HCT116 (cell line): Measurements from ENCODE around the gene ARMS2. TPM values are rescaled to one million over a fixed set of nuclear protein-coding genes. Genes with fewer than 3 reads are reported as not detected.

Source experiments
- ATAC-seq: fragments of 200-7000 bp; cut with Tn5 transposase; 2 replicates; pipeline ENCODE4 v1.9.1; 2020; ENCODE audit warnings: mild to moderate bottlenecking, moderate library complexity
- BruUV-seq: library from RNA; stranded (reverse); fragments of 400-500 nt; replicated peaks from 2 replicates; lab custom pipeline; 2021; lab: Mats Ljungman, UMichigan
- CTCF ChIA-PET: fragments of 300-600 bp; sonication (Branson Sonifier 250); formaldehyde crosslinking; loops from one replicate; lab custom pipeline; 2021; ENCODE audit warnings: antibody characterized with exemption; lab: Charles Lee
- POLR2A ChIA-PET: fragments of 300-600, 350-600 bp; sonication (Branson Sonifier 250); formaldehyde crosslinking; loops from one replicate; lab custom pipeline; 2021; ENCODE audit warnings: antibody characterized with exemption; lab: Charles Lee
- RAD21 ChIA-PET, 2 experiments: fragments of 300-600 bp; sonication (Branson Sonifier 250); formaldehyde crosslinking; loops; one replicate each; lab custom pipeline; 2023; ENCODE audit warnings: low total read pairs in 2 of 2; ENCODE audit not compliant: uncharacterized antibody in 2 of 2, unreplicated experiment in 2 of 2, low non-redundant PET in 1 of 2; lab: Charles Lee
- DNase-seq: peaks from one replicate; pipeline ENCODE4 v3.0.0-alpha.2; 2010; ENCODE audit warnings: low read depth, low spot score
- H2AFZ ChIP-seq: fragments of 200-600 bp; shearing (Covaris generic), sonication (generic); 2 replicates; pipeline ENCODE4 v1.6.1; 2017; ENCODE audit warnings: low read depth, mixed run types, mixed read lengths, antibody characterized with exemption, low read length; ENCODE audit not compliant: poor library complexity, severe bottlenecking
- H3K27ac ChIP-seq: 2 replicates; pipeline ENCODE4 v1.5.1; 2012; ENCODE audit warnings: low read depth, low read length
- H3K27me3 ChIP-seq: fragments of 200-600 bp; sonication (generic); 2 replicates; pipeline ENCODE4 v1.6.1; 2016; ENCODE audit warnings: mixed run types, low read length, mixed read lengths; ENCODE audit not compliant: insufficient read depth
- H3K36me3 ChIP-seq, 2 experiments: fragments of 200-500 bp in 1 of 2; fragments of 200-600 bp in 1 of 2; sonication (Bioruptor generic) in 1 of 2; sonication (generic) in 1 of 2; 2 replicates each; pipeline versions ENCODE4 v1.5.1 to v1.6.1; 2014 to 2016; ENCODE audit warnings: low read length in 2 of 2, inconsistent platforms in 1 of 2, mixed read lengths in 1 of 2, mixed run types in 1 of 2; ENCODE audit not compliant: insufficient read depth in 2 of 2, control insufficient read depth in 1 of 2
- H3K4me1 ChIP-seq, 2 experiments: fragments of 200-600 bp in 1 of 2; sonication (generic) in 1 of 2; 2 replicates each; pipeline versions ENCODE4 v1.5.1 to v1.6.1; 2012 to 2017; ENCODE audit warnings: low read length in 2 of 2, inconsistent platforms in 1 of 2, mild to moderate bottlenecking in 1 of 2, mixed read lengths in 1 of 2, mixed run types in 1 of 2, moderate library complexity in 1 of 2; ENCODE audit not compliant: insufficient read depth in 2 of 2, control insufficient read depth in 1 of 2
- H3K4me2 ChIP-seq: fragments of 200-600 bp; sonication (generic); 2 replicates; pipeline ENCODE4 v1.6.1; 2017; ENCODE audit warnings: mixed run types, low read length, mixed read lengths
- H3K4me3 ChIP-seq, 2 experiments: fragments of 200-600 bp in 1 of 2; sonication (generic) in 1 of 2; replicated peaks in 1 of 2; 2 replicates each; pipeline ENCODE4 v1.5.1; 2011 to 2016; ENCODE audit warnings: low read length in 2 of 2, control low read depth in 1 of 2, low read depth in 1 of 2, mild to moderate bottlenecking in 1 of 2, mixed read lengths in 1 of 2, mixed run types in 1 of 2
- H3K79me2 ChIP-seq: fragments of 200-600 bp; sonication (generic); 2 replicates; pipeline ENCODE4 v1.6.1; 2017; ENCODE audit warnings: mild to moderate bottlenecking, mixed run types, low read length, moderate library complexity, mixed read lengths; ENCODE audit not compliant: insufficient read depth
- H3K9ac ChIP-seq: fragments of 200-600 bp; sonication (generic); 2 replicates; pipeline ENCODE4 v1.6.1; 2016; ENCODE audit warnings: low read length, mixed read lengths
- H3K9me2 ChIP-seq: fragments of 200-600 bp; sonication (generic), shearing (Covaris generic); 2 replicates; pipeline ENCODE4 v1.6.1; 2017; ENCODE audit warnings: mixed run types, mild to moderate bottlenecking, moderate library complexity; ENCODE audit not compliant: insufficient read depth
- H3K9me3 ChIP-seq, 2 experiments: fragments of 200-500 bp in 1 of 2; fragments of 200-600 bp in 1 of 2; sonication (Bioruptor generic) in 1 of 2; sonication (generic) in 1 of 2; 2 replicates each; pipeline ENCODE4 v1.6.1; 2014 to 2017; ENCODE audit warnings: low read length in 2 of 2, mixed read lengths in 2 of 2, inconsistent platforms in 1 of 2, low read depth in 1 of 2, mild to moderate bottlenecking in 1 of 2, mixed run types in 1 of 2, moderate library complexity in 1 of 2; ENCODE audit not compliant: control insufficient read depth in 1 of 2, insufficient read depth in 1 of 2
- H4K20me1 ChIP-seq: fragments of 200-600 bp; sonication (generic), shearing (Covaris generic); 2 replicates; pipeline ENCODE4 v1.6.1; 2017; ENCODE audit warnings: mixed run types, mild to moderate bottlenecking, moderate library complexity; ENCODE audit not compliant: insufficient read depth
- CBX3 ChIP-seq: IDR thresholded peaks from 2 replicates; pipeline ENCODE4 v1.6.1; 2012; ENCODE audit warnings: low read depth
- ELF1 ChIP-seq: IDR thresholded peaks from 2 replicates; pipeline ENCODE4 v1.6.1; 2012; ENCODE audit warnings: low read depth, borderline replicate concordance
- FOSL1 ChIP-seq: IDR thresholded peaks from 2 replicates; pipeline ENCODE4 v1.6.1; 2012; ENCODE audit warnings: low read depth
- SIN3A ChIP-seq: IDR thresholded peaks from 2 replicates; pipeline ENCODE4 v1.6.1; 2012; ENCODE audit warnings: low read depth
- SRF ChIP-seq: IDR thresholded peaks from 2 replicates; pipeline ENCODE4 v1.6.1; 2012; ENCODE audit warnings: low read depth
- ZNF274 ChIP-seq: fragments of 200-500 bp; sonication (Bioruptor generic); IDR thresholded peaks from 2 replicates; pipeline ENCODE4 v1.6.1; 2014; ENCODE audit warnings: mild to moderate bottlenecking, low read depth, low read length, inconsistent platforms
- intact Hi-C: fragments of 100-400 bp; cut with micrococcal nuclease; formaldehyde crosslinking; loops from 2 replicates; pipeline ENCODE4 v1.10.0; 2022
- total RNA-seq: library from RNA; stranded (reverse); gene quantifications from one replicate; pipeline ENCODE4 v1.2.1, GENCODE V29; 2021; ENCODE audit not compliant: unreplicated experiment
- TF ChIP-seq, protein P1 (sequence below): IDR thresholded peaks from 2 replicates; pipeline ENCODE4 v1.6.1; 2012; ENCODE audit warnings: low read depth

ARMS2 gene
- total RNA-seq, 1 experiment from 2014 or later = not detected

- ChIA-PET CTCF (no interaction called here), RAD21 (no interaction called here)
- Histone ChIP-seq H4K20me1 (no peaks in the 10 kb centered on the region), H3K9me3 (no peaks in the 10 kb centered on the region), H3K4me1 (no peaks in the 10 kb centered on the region), H3K27ac (no peak overlapping the region), H3K9ac (no peak overlapping the region)
- no peak for TF ChIP-seq FOSL1
- TF ChIP-seq, all 23 proteins: peak for 0
- H3K27me3 ChIP-seq = no peaks in the 10 kb centered on the region
- POLR2A ChIA-PET = no interaction called here
- ATAC-seq (no peak), DNase-seq (no peak)
- H2AFZ ChIP-seq = no peak overlapping the region
- H3K4me3 ChIP-seq = no peak overlapping the region
- H3K36me3 ChIP-seq = no peaks in the 10 kb centered on the region
- no peak overlapping the region for H3K4me2 ChIP-seq
- no TSS peak for BruUV-seq
- no peaks in the 10 kb centered on the region for H3K79me2 ChIP-seq
- no peaks in the 10 kb centered on the region for H3K9me2 ChIP-seq
- intact Hi-C loops = no loop called here
These were observed 24.5 kb downstream of the ARMS2 start for GRCh38 chr10:122478971-122479370.

DNA sequence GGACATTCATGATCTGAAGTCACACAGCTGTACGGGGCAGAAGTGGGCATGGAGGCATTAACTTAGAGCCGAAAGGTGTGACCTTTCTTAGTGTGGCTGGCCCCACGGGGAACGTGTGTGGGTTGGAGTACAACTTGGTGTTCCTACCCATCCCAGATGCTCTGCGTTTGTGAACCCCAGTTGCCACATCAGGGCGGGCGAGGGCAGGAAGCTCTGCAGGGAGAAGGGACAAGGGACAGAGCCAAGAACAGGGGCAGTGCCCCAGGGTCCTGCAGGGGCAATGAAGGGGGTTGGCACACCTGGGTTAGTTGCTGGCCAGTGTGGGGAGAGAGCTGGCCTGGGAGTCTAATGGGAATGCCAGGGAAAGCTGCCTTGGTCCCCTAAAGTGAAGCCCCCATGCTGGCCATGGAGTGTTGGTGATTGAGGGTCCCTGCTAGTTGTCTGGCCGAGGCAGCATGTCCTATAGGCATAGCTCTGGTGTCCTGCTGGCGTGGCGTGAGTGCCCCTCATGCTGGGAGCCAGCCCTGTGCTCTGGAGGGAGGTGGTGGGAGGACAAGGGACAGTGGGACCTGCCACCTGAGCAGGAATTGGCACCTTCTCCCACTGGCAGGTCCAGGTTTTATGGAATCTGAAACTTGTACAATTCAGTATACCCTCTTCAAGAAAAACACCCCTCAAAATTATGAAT is 25.8 kb downstream of the ARMS2 start:
- ChIA-PET CTCF (no interaction called here), POLR2A (no interaction called here), RAD21 (no interaction called here)
- no peaks in the 10 kb centered on the region for H3K9me2 ChIP-seq
- no peak overlapping the region for H3K27ac ChIP-seq
- intact Hi-C loops = no loop called here
- H2AFZ ChIP-seq = no peak overlapping the region
- DNase-seq (no peak), ATAC-seq (no peak)
- no peak overlapping the region for H3K9ac ChIP-seq
- H3K4me1 ChIP-seq = no peaks in the 10 kb centered on the region
- no peaks in the 10 kb centered on the region for H3K36me3 ChIP-seq
- no TSS peak for BruUV-seq
- H3K27me3 ChIP-seq = no peaks in the 10 kb centered on the region
- TF ChIP-seq SIN3A (no peak), ELF1 (no peak), SRF (no peak), ZNF274 (no peak), CBX3 (no peak)
- TF ChIP-seq, protein P1, sequence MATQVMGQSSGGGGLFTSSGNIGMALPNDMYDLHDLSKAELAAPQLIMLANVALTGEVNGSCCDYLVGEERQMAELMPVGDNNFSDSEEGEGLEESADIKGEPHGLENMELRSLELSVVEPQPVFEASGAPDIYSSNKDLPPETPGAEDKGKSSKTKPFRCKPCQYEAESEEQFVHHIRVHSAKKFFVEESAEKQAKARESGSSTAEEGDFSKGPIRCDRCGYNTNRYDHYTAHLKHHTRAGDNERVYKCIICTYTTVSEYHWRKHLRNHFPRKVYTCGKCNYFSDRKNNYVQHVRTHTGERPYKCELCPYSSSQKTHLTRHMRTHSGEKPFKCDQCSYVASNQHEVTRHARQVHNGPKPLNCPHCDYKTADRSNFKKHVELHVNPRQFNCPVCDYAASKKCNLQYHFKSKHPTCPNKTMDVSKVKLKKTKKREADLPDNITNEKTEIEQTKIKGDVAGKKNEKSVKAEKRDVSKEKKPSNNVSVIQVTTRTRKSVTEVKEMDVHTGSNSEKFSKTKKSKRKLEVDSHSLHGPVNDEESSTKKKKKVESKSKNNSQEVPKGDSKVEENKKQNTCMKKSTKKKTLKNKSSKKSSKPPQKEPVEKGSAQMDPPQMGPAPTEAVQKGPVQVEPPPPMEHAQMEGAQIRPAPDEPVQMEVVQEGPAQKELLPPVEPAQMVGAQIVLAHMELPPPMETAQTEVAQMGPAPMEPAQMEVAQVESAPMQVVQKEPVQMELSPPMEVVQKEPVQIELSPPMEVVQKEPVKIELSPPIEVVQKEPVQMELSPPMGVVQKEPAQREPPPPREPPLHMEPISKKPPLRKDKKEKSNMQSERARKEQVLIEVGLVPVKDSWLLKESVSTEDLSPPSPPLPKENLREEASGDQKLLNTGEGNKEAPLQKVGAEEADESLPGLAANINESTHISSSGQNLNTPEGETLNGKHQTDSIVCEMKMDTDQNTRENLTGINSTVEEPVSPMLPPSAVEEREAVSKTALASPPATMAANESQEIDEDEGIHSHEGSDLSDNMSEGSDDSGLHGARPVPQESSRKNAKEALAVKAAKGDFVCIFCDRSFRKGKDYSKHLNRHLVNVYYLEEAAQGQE = no peak
- no peak overlapping the region for H3K4me2 ChIP-seq
- H3K79me2 ChIP-seq = no peaks in the 10 kb centered on the region
- H4K20me1 ChIP-seq = no peaks in the 10 kb centered on the region
- no peak overlapping the region for H3K4me3 ChIP-seq
- H3K9me3 ChIP-seq = no peaks in the 10 kb centered on the region
